Myocyte (in vitro differentiated cells): ENCODE data around the gene ELSPBP1. TPM values are rescaled to one million over a fixed set of nuclear protein-coding genes. Genes with fewer than 3 reads are reported as not detected.
"Not testable (repeated sequence)": the region's sequence is repeated elsewhere in the genome, so short reads cannot be mapped to it uniquely, and the experiment has no call there.

ENCODE experiments used
- DNase-seq: peaks from one replicate; pipeline ENCODE4 v3.0.0-alpha.2; 2012; ENCODE audit warnings: low read depth
- polyA plus RNA-seq: library from polyadenylated mRNA; unstranded; fragments of >200 nt; gene quantifications from one replicate; pipeline ENCODE4 v1.2.1, GENCODE V29; 2012; ENCODE audit warnings: missing spikeins
- total RNA-seq: library from RNA; depleted of rRNA; stranded (reverse); fragments of >200 nt; gene quantifications from 2 replicates; pipeline ENCODE4 v1.2.3, GENCODE V29; 2014

Gene ELSPBP1
- total RNA-seq: not detected in 2 replicates
- not detected for polyA plus RNA-seq

- no peak for DNase-seq
Measured at GRCh38 chr19:47994209-47994802, at the start of gene ELSPBP1. Gene ELSPBP1, plus strand, starts transcription at chr19:47994632. Its CDS starts 14,036 bp downstream, at chr19:48008668.

- not testable (repeated sequence) for DNase-seq
Measured at GRCh38 chr19:47949852-47950521, 44.4 kb upstream of the ELSPBP1 start.

GRCh38 chr19:47952132-47952531, 42.3 kb upstream of the ELSPBP1 start:
- not testable (repeated sequence) for DNase-seq

GRCh38 chr19:47955936-47956335, 38.5 kb upstream of the ELSPBP1 start:
- DNase-seq: not testable (repeated sequence)

- no peak for DNase-seq
Measured at GRCh38 chr19:47973529-47973928, 20.9 kb upstream of the ELSPBP1 start.

- DNase-seq: no peak
Measured at GRCh38 chr19:47991191-47991808, 3.1 kb upstream of the ELSPBP1 start.

- no peak for DNase-seq
Measured at GRCh38 chr19:47992070-47992469, 2.4 kb upstream of the ELSPBP1 start, which contains the start of gene BSPH1. Gene BSPH1, minus strand, starts transcription at chr19:47992170. Its CDS starts 89 bp downstream, at chr19:47992081.

- DNase-seq: no peak
Measured at GRCh38 chr19:47996230-47996727, 1.8 kb downstream of the ELSPBP1 start.

GRCh38 chr19:47998800-47999199, 4.4 kb downstream of the ELSPBP1 start:
- no peak for DNase-seq

- DNase-seq: no peak
Measured at GRCh38 chr19:48000846-48001245, 6.4 kb downstream of the ELSPBP1 start.

GRCh38 chr19:48004236-48004635, 9.8 kb downstream of the ELSPBP1 start:
- DNase-seq: no peak

GRCh38 chr19:48006762-48007161, 12.3 kb downstream of the ELSPBP1 start:
- no peak for DNase-seq

GRCh38 chr19:48010932-48011758, 16.7 kb downstream of the ELSPBP1 start:
- DNase-seq: no peak

GRCh38 chr19:48020686-48021085, 26.3 kb downstream of the ELSPBP1 start:
- no peak for DNase-seq

- DNase-seq: no peak
Measured at GRCh38 chr19:48023011-48023410, 28.6 kb downstream of the ELSPBP1 start.

- DNase-seq: no peak
Measured at GRCh38 chr19:48023518-48023917, 29.1 kb downstream of the ELSPBP1 start.

GRCh38 chr19:48025480-48025879, 31.0 kb downstream of the ELSPBP1 start:
- no peak for DNase-seq

- DNase-seq: no peak
Measured at GRCh38 chr19:48029431-48029830, 35.0 kb downstream of the ELSPBP1 start.

- DNase-seq: no peak
Measured at GRCh38 chr19:48030073-48030472, 35.6 kb downstream of the ELSPBP1 start.

GRCh38 chr19:48033604-48034003, 39.2 kb downstream of the ELSPBP1 start:
- DNase-seq: no peak

- DNase-seq: no peak
Measured at GRCh38 chr19:48036765-48037164, 42.3 kb downstream of the ELSPBP1 start.
